Measurements from ENCODE around the gene ARHGAP26. TPM values are rescaled to one million over a fixed set of nuclear protein-coding genes. Genes with fewer than 3 reads are reported as not detected.

The ARHGAP26 gene
- 10 to 100 TPM; 61.0 to 76.7 (median 61.2) TPM for total RNA-seq

- Histone ChIP-seq H3K27me3 (no peaks in the 10 kb centered on the region), H3K27ac (peak within 1 kb of the TSS; percentile 92 to 96 (median 94)), H3K36me3 (no peaks in the 10 kb centered on the region), H3K4me3 (peak within 1 kb of the TSS; percentile 57 to 86 (median 84)), H3K4me1 (peaks cover 0 to 51% (median 35%) of the 10 kb centered on the region in 4 donors), H3K9me3 (no peaks in the 10 kb centered on the region)
- TF ChIP-seq CTCF (IDR thresholded peaks at IDR 0.05) (peak in 2 of 5 experiments; percentile 39 to 57), POLR2A (IDR thresholded peaks at IDR 0.05) (peak; percentile 99), POLR2AphosphoS5 (IDR thresholded peaks at IDR 0.05) (peak; percentile 99 to 100 (median 100)), EP300 (IDR thresholded peaks at IDR 0.05; ENCODE audit: low read depth) (no peak)
- in situ Hi-C loops (cut with MboI; ENCODE audit: low pct_ligation_motif_present in 1 of 4, low pct_unique_long_range_greater_than_20kb in 1 of 4, low sequenced_read_pairs in 3 of 4), result loop anchor here in 2 of 4 donors (10.0 kb wide), 2 partner anchors 95 to 105 kb away; no protein-coding TSS in a partner anchor
- 0 to 1% methylated on average over 2 to 71 of the region's 87 CpGs for WGBS, 2 donors (ENCODE audit: low coverage in 1 of 2)
- peak; percentile 98 for DNase-seq
- intact Hi-C loops (cut with DNase I; ENCODE audit: low total_unique reads), result loop anchor here (1.0 to 5.0 kb wide), 2 partner anchors 48 to 96 kb away; no protein-coding TSS in a partner anchor
Measured at GRCh38 chr5:142769793-142770649, at the start of gene ARHGAP26. Gene ARHGAP26 (plus strand): TSS chr5:142770377. CDS start chr5:142770762, 385 bp downstream.

- no peaks in the 10 kb centered on the region for H3K27me3 ChIP-seq
- peaks cover 0 to 12% (median under 1%) of the 10 kb centered on the region in 4 donors for H3K4me1 ChIP-seq
- DNase-seq, result peak; percentile 58
- H3K27ac ChIP-seq, result no peak overlapping the region
- in situ Hi-C loops (cut with MboI; ENCODE audit: low pct_ligation_motif_present in 1 of 4, low pct_unique_long_range_greater_than_20kb in 1 of 4, low sequenced_read_pairs in 3 of 4), result loop anchor here in 3 of 4 donors (10.0 kb wide), 1 partner anchor 164 kb away; no protein-coding TSS in a partner anchor
- no peak overlapping the region for H3K4me3 ChIP-seq
- intact Hi-C loops (cut with DNase I; ENCODE audit: low total_unique reads), result loop anchor here (5.0 kb wide), 1 partner anchor 47 kb away; no protein-coding TSS in a partner anchor
- H3K36me3 ChIP-seq, result no peaks in the 10 kb centered on the region
- 47% methylated on average over 13 of the region's 13 CpGs; no CpG with 5 or more reads in 1 of the 2 donors for WGBS, 2 donors (ENCODE audit: low coverage in 1 of 2)
- no peaks in the 10 kb centered on the region for H3K9me3 ChIP-seq
- peak in 1 of 3 donors; percentile 65 for TF ChIP-seq POLR2AphosphoS5 (IDR thresholded peaks at IDR 0.05)
- no peak for TF ChIP-seq POLR2A (IDR thresholded peaks at IDR 0.05)
- TF ChIP-seq CTCF (IDR thresholded peaks at IDR 0.05), result peak in 1 of 5 experiments; percentile 35
- TF ChIP-seq EP300 (IDR thresholded peaks at IDR 0.05; ENCODE audit: low read depth), result no peak
Measured at GRCh38 chr5:142720641-142721271, 49.4 kb upstream of the ARHGAP26 start.

GRCh38 chr5:142722146-142722545, 48.0 kb upstream of the ARHGAP26 start:
- TF ChIP-seq POLR2A (IDR thresholded peaks at IDR 0.05) (no peak), CTCF (IDR thresholded peaks at IDR 0.05) (no peak), POLR2AphosphoS5 (IDR thresholded peaks at IDR 0.05) (no peak), EP300 (IDR thresholded peaks at IDR 0.05; ENCODE audit: low read depth) (no peak)
- H3K36me3 ChIP-seq, result no peaks in the 10 kb centered on the region
- H3K9me3 ChIP-seq, result no peaks in the 10 kb centered on the region
- DNase-seq, result no peak
- WGBS, 2 donors (ENCODE audit: low coverage in 1 of 2), result 94 to 100% methylated on average over 3 to 6 of the region's 6 CpGs
- no peak overlapping the region for H3K4me3 ChIP-seq
- intact Hi-C loops (cut with DNase I; ENCODE audit: low total_unique reads), result loop anchor here (5.0 kb wide), 1 partner anchor 45 kb away; no protein-coding TSS in a partner anchor
- H3K4me1 ChIP-seq, result peaks cover 0 to 15% (median under 1%) of the 10 kb centered on the region in 4 donors
- H3K27me3 ChIP-seq, result no peaks in the 10 kb centered on the region
- in situ Hi-C loops (cut with MboI; ENCODE audit: low pct_ligation_motif_present in 1 of 4, low pct_unique_long_range_greater_than_20kb in 1 of 4, low sequenced_read_pairs in 3 of 4), result loop anchor here in 3 of 4 donors (10.0 kb wide), 1 partner anchor 163 kb away; no protein-coding TSS in a partner anchor
- H3K27ac ChIP-seq, result no peak overlapping the region
